ENCODE data around the gene ASB1.

The ASB1 gene

DNA sequence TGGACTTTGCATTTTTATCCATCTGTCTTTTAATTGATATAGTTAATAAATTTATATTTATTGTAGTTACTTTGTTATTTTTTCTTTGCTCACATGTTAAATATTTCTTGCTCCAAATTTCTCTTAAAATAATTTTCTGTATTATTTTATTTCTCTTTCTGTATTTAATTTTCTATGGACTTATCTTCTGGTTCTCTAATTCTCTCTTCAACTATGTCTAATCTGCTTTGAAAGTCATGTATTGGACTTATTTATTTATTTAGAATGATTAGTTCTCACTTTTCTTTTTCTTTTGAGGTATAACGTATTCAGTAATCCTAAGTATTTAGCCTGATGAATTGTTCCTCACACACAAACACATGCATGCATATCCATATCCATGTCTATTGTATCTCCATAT, 53.1 kb downstream of the ASB1 start:
- no peak for DNase-seq (ENCODE audit: low spot score)
- in situ Hi-C loops (cut with MboI; ENCODE audit: low sequenced_read_pairs, unreplicated experiment), result no loop called here
- TF ChIP-seq, protein P1, sequence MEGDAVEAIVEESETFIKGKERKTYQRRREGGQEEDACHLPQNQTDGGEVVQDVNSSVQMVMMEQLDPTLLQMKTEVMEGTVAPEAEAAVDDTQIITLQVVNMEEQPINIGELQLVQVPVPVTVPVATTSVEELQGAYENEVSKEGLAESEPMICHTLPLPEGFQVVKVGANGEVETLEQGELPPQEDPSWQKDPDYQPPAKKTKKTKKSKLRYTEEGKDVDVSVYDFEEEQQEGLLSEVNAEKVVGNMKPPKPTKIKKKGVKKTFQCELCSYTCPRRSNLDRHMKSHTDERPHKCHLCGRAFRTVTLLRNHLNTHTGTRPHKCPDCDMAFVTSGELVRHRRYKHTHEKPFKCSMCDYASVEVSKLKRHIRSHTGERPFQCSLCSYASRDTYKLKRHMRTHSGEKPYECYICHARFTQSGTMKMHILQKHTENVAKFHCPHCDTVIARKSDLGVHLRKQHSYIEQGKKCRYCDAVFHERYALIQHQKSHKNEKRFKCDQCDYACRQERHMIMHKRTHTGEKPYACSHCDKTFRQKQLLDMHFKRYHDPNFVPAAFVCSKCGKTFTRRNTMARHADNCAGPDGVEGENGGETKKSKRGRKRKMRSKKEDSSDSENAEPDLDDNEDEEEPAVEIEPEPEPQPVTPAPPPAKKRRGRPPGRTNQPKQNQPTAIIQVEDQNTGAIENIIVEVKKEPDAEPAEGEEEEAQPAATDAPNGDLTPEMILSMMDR (IDR thresholded peaks at IDR 0.05; ENCODE audit: borderline replicate concordance, control extremely low read depth, extremely low read depth, insufficient read depth, missing control alignments), result no peak

DNA sequence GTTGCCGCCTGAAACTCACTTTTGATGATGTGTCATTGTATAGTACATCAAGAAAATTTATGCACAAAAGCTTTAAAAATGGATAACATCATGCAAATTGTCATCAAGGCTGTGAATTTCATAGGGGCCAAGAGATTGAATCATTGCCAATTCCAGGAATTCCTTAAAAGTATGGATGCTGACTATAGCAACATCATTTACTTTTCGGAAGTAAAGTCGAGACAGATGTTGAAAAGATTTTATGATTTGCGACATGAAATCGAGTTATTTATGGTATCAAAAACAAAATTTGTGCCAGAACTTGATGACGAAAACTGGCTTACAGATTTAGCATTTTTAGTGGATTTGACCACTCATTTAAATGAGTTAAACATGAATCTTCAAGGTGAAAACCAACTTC, 56.3 kb downstream of the ASB1 start:
- in situ Hi-C loops (cut with MboI; ENCODE audit: low sequenced_read_pairs, unreplicated experiment), result no loop called here
- TF ChIP-seq, protein P1 (IDR thresholded peaks at IDR 0.05; ENCODE audit: borderline replicate concordance, control extremely low read depth, extremely low read depth, insufficient read depth, missing control alignments), result no peak
- DNase-seq (ENCODE audit: low spot score), result no peak

DNA sequence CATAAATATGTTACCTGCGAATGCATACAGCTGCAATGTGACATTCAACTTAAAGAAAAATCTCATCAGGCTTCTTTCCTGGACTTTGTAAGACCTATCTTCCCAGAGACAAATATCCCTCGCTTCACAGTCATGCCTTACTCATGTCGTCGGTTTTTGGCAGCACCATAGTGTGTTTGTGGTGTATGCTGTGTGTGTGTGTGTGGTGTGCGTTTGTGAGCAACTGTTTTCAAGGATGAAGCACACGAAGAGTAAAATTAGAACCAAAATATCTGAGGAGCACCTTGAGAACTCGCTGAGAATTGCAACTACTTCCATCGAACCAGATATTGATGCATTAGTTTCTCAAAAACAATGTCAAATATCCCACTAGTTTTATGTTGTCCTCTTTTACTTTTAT, 56.9 kb downstream of the ASB1 start:
- no peak for DNase-seq (ENCODE audit: low spot score)
- in situ Hi-C loops (cut with MboI; ENCODE audit: low sequenced_read_pairs, unreplicated experiment), result no loop called here
- TF ChIP-seq, protein P1 (IDR thresholded peaks at IDR 0.05; ENCODE audit: borderline replicate concordance, control extremely low read depth, extremely low read depth, insufficient read depth, missing control alignments), result no peak

DNA sequence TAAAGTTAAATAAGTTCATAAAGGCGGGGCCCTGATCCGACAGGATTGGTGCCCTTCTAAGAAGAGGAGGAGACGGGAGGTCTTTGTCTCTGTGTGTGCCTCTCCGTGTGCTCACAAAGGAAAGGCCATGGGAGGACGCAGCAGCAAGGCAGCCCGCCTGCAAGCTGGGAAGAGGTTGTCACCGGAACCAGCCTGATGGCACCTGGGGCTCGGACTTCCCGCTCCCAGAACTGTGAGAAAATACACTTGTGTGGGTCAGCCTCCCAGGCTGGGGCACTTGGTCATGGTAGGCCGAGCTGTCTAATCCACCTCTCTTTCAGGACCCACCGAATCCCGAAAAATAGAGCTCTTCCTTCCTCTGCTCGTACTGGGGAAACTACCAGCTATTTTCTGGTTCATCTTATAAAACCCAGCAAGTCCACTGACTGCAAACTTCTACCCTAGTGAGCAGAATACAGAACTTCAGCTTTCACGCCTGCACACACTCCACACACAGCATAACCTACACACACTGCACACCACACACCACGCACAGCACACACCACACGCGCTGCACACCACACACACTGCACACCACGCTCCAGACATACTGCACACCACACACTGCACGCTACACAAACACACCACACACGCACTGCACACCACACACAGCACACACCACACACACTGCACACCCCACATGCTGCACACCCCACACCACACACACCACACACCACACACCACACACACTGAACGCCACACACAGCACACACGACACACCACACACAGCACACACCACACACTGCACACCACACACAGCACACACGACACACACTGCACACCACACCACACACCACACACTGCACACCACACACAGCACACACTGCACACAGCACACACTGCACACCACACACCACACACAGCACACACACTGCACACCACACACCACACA, 58.1 kb downstream of the ASB1 start:
- DNase-seq (ENCODE audit: low spot score), result no peak
- in situ Hi-C loops (cut with MboI; ENCODE audit: low sequenced_read_pairs, unreplicated experiment), result no loop called here
- TF ChIP-seq, protein P1 (IDR thresholded peaks at IDR 0.05; ENCODE audit: borderline replicate concordance, control extremely low read depth, extremely low read depth, insufficient read depth, missing control alignments), result no peak

DNA sequence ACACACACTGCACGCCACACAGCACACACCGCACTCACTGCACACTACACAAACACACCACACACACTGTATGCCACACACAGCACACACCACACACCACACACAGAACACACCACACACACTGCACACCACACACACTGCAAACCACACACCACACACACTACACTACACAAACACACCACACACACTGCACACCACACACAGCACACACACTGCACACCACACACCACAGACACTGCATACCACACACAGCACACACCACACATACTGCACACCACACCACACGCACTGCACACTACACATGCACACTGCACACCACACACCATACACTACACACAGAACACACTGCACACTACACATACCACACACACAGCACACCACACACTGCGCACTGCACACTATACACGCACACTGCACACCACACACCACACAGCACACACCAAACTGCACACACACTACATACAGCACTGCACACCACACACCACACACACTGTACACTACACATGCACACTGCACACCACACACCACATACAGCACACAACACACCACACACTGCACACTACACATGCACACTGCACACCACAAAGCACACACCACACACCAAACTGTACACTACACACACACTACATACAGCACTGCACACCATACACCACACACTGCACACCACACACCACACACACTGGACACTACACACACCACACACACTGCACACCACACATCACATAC, 59.6 kb downstream of the ASB1 start:
- in situ Hi-C loops (cut with MboI; ENCODE audit: low sequenced_read_pairs, unreplicated experiment), result no loop called here
- DNase-seq (ENCODE audit: low spot score), result no peak
- TF ChIP-seq, protein P1 (IDR thresholded peaks at IDR 0.05; ENCODE audit: borderline replicate concordance, control extremely low read depth, extremely low read depth, insufficient read depth, missing control alignments), result no peak

DNA sequence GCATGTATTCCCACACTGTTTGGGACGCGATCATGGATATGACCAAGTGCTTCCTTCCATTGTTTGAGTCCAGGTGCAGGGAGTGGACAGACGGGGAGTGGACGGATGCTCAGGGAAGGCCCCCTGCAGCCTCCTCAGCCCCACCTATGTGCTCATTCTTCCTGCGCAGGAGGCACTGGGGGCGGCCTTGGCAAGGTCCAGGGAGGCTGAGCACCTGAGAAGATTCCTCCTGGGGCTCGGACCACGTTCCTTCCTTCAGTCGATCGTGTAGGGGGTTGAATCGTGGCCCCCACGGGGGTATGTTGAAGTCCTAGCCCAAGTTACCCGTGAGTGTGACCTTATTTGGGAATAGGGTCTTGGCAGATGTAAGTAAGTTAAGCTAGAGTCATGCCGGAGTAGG, 60.4 kb downstream of the ASB1 start:
- in situ Hi-C loops (cut with MboI; ENCODE audit: low sequenced_read_pairs, unreplicated experiment), result no loop called here
- TF ChIP-seq, protein P1 (IDR thresholded peaks at IDR 0.05; ENCODE audit: borderline replicate concordance, control extremely low read depth, extremely low read depth, insufficient read depth, missing control alignments), result no peak
- no peak for DNase-seq (ENCODE audit: low spot score)

All from GM13976 (cell line).